Measurements from ENCODE around the gene RGR.

GRCh38 chr10:84198206-84198915 is 46.5 kb upstream of the RGR start:
- TF ChIP-seq POLR2AphosphoS5 (IDR thresholded peaks at IDR 0.05) (no peak), CTCF (IDR thresholded peaks at IDR 0.05) (no peak)

Data from gastroesophageal sphincter (tissue), 3 donors.